ENCODE measurements around the gene LY6G6F. TPM values are rescaled to one million over a fixed set of nuclear protein-coding genes. Genes with fewer than 3 reads are reported as not detected.

LY6G6F gene
- total RNA-seq, 1 donor from 2014 or later: not detected

DNA sequence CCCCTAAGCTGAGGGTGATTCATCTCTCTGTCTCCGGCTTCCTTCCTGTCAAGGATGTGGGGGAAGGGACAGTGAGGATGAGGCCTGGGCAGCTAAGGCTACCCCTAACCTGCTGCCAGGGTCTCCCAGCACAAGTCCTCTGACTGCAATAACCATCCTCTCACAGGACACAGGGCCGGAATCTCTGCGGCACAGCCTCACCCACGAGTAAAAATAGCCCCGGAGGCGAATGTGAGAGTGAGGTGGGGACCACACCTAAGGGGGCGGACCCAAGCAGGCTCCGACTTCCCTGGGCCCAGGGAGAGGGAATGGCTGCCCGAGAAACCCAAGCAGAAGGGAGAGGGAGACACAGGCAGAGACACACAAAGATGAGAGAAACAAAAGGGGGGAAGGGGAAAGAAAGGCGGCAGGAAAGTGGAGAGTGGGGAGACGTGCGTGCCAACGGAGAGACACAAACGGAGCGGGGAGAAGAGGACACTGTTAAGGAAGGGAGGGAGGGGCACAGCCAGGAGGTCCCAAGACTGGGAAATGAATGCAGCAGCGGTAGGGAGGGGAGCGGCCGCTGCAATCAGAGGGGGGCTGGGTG lies 28.2 kb downstream of the LY6G6F start:
- Mint-ChIP-seq H3K4me3 (ENCODE audit: unreplicated experiment) (peak overlapping the region; percentile 99), H3K4me1 (ENCODE audit: unreplicated experiment) (peaks cover 61% of the 10 kb centered on the region), H3K36me3 (ENCODE audit: unreplicated experiment) (peaks cover 21% of the 10 kb centered on the region), H3K27ac (ENCODE audit: unreplicated experiment) (peak overlapping the region; percentile 96), H3K27me3 (ENCODE audit: unreplicated experiment) (no peaks in the 10 kb centered on the region), H3K9me3 (ENCODE audit: unreplicated experiment) (no peaks in the 10 kb centered on the region)
- TF ChIP-seq, protein P1, sequence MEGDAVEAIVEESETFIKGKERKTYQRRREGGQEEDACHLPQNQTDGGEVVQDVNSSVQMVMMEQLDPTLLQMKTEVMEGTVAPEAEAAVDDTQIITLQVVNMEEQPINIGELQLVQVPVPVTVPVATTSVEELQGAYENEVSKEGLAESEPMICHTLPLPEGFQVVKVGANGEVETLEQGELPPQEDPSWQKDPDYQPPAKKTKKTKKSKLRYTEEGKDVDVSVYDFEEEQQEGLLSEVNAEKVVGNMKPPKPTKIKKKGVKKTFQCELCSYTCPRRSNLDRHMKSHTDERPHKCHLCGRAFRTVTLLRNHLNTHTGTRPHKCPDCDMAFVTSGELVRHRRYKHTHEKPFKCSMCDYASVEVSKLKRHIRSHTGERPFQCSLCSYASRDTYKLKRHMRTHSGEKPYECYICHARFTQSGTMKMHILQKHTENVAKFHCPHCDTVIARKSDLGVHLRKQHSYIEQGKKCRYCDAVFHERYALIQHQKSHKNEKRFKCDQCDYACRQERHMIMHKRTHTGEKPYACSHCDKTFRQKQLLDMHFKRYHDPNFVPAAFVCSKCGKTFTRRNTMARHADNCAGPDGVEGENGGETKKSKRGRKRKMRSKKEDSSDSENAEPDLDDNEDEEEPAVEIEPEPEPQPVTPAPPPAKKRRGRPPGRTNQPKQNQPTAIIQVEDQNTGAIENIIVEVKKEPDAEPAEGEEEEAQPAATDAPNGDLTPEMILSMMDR (IDR thresholded peaks at IDR 0.05): no peak
- no peak for DNase-seq (ENCODE audit: extremely low spot score, unreplicated experiment)

DNA sequence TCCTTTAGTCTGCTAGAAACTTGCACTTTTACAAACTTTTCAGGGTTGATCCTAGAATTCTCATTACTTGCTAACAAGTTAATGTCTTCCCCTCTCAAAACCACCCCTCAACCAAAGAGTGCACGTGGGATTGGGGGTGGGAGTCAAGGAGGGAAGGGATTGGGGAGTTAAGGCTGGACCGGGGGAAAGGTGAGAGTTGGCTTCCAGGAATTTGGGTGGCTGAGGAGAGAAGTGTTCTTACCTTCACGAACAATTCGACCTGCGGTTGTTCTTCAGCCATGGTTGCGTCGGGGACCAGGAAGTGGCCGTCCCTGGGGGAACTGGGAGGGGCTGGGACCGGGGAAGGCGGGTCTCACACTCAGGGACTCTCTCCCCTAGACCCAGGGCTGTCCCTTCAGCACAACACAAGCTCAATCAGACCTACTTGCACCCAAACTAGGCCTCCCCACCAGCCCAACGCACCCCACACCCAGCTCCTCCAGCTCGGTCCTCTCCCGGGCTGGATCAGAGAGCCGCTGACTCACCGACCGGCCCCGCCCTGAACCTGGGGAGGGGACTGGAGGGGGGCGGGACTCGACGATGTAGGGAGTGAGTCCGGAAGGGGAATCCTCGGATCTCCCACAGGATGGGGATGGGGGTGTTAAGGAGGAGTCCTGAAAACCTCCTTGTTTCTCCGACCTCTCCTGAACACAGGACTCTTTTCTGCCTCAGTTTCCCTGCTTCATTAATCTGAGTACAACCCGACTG lies 29.5 kb downstream of the LY6G6F start, which contains the start of gene CLIC1:
TSS of gene CLIC1 (minus strand) at position 510 of the 747 bp plus-strand sequence. CDS start at position 280, 230 bp downstream.
- TF ChIP-seq, protein P1 (IDR thresholded peaks at IDR 0.05): no peak
- peaks cover 16% of the 10 kb centered on the region for H3K36me3 Mint-ChIP-seq (ENCODE audit: unreplicated experiment)
- DNase-seq (ENCODE audit: extremely low spot score, unreplicated experiment): peak; percentile 93
- no peaks in the 10 kb centered on the region for H3K9me3 Mint-ChIP-seq (ENCODE audit: unreplicated experiment)
- H3K27ac Mint-ChIP-seq (ENCODE audit: unreplicated experiment): peak within 1 kb of the TSS; percentile 96
- no peaks in the 10 kb centered on the region for H3K27me3 Mint-ChIP-seq (ENCODE audit: unreplicated experiment)
- H3K4me3 Mint-ChIP-seq (ENCODE audit: unreplicated experiment): peak within 1 kb of the TSS; percentile 99
- H3K4me1 Mint-ChIP-seq (ENCODE audit: unreplicated experiment): peaks cover 58% of the 10 kb centered on the region

DNA sequence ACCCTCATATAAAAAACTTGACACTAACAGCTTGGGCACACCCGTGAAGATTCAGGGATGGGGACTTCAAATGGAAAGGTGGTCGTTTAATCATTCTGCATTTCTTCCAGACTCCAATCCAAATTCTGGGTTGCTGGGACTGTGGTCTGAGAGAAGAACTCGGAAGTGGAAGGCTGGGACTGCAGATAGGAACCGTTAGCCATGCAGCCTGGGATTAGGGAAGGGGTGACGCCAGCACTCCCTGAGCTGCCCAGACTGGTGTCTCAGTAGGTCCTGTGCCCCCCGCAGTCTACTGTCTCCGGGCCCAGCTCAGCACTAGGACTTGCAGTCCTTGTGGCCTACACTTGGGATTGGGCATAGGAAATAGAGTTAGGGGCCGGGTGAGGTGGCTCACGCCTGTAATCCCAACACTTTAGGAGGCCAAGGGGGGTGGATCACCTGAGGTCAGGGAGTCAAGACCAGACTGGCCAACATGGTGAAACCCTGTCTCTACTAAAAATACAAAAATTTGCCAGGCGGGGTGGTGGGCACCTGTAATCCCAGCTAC lies 30.2 kb downstream of the LY6G6F start:
- Mint-ChIP-seq H3K27ac (ENCODE audit: unreplicated experiment) (peak overlapping the region; percentile 96), H3K4me3 (ENCODE audit: unreplicated experiment) (peak overlapping the region; percentile 99), H3K36me3 (ENCODE audit: unreplicated experiment) (peaks cover 14% of the 10 kb centered on the region), H3K27me3 (ENCODE audit: unreplicated experiment) (no peaks in the 10 kb centered on the region), H3K4me1 (ENCODE audit: unreplicated experiment) (peaks cover 58% of the 10 kb centered on the region), H3K9me3 (ENCODE audit: unreplicated experiment) (no peaks in the 10 kb centered on the region)
- DNase-seq (ENCODE audit: extremely low spot score, unreplicated experiment): no peak
- TF ChIP-seq, protein P1 (IDR thresholded peaks at IDR 0.05): no peak

DNA sequence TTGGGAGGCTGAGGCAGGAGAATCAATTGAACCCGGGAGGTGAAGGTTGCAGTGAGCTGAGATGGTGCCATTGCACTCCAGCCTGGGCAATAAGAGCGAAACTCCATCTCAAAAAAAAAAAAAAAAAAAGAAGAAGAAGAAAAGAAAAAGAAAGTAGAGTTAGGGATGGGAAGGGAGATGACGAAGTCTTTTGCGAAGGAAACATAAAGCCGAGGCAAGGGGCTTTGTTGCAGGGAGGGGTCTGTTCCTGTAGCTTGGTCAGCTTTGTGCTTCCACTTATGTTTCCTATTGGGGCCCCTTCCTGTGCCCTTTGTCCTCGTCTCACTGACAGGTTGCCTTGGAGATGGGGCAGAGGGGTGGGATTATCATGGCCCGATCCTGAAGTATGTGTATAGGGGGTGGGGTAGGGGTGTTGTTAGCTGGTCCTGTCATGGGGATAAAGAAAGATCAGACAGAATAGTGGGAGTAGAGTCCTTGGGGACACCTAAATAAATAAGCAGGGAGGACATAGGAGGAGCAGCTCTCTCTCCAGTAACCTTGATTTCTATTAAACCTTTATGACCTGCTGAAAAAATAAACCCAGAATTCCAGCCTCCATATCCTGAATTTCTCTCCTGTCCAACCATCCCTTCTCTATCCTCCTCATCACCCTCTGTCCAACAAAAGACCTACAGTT lies 30.8 kb downstream of the LY6G6F start:
- DNase-seq (ENCODE audit: extremely low spot score, unreplicated experiment): no peak
- no peaks in the 10 kb centered on the region for H3K9me3 Mint-ChIP-seq (ENCODE audit: unreplicated experiment)
- peaks cover 56% of the 10 kb centered on the region for H3K4me1 Mint-ChIP-seq (ENCODE audit: unreplicated experiment)

More for the DNA sequence above, 30.8 kb downstream of the LY6G6F start:
- no peaks in the 10 kb centered on the region for H3K27me3 Mint-ChIP-seq (ENCODE audit: unreplicated experiment)
- TF ChIP-seq, protein P1 (IDR thresholded peaks at IDR 0.05): no peak
- peak overlapping the region; percentile 46 for H3K4me3 Mint-ChIP-seq (ENCODE audit: unreplicated experiment)
- H3K27ac Mint-ChIP-seq (ENCODE audit: unreplicated experiment): peak overlapping the region; percentile 96
- peaks cover 9% of the 10 kb centered on the region for H3K36me3 Mint-ChIP-seq (ENCODE audit: unreplicated experiment)
